ENCODE results near the gene KTN1.

Gene KTN1

GRCh38 chr14:55711175-55711811, 131.3 kb downstream of the KTN1 start:
- DNase-seq (ENCODE audit: low read depth) = no peak

DNA sequence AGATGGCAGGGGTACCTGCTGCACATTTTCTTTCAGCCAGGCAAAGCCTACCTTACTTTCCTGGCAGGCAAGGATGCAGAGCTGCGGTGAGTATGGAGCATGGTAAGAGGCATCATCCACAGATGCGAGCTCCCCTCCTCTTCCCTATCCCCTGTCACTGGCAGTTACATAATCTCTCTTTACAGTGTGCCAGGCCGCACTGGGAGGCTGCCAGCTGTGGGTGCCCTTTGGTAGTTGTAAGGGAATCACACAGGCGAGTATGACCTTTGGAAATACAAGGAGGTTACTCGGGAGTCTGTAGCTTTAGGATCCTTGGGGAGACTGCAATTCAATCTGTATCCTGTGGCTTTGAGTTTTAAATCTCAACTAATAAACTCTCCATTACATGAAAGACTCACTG, 132.5 kb downstream of the KTN1 start:
- no peak for DNase-seq (ENCODE audit: low read depth)

GRCh38 chr14:55713486-55713885, 133.5 kb downstream of the KTN1 start:
- DNase-seq (ENCODE audit: low read depth) = no peak

- DNase-seq (ENCODE audit: low read depth) = no peak
These were observed 135.9 kb downstream of the KTN1 start for GRCh38 chr14:55715889-55716288.

DNA sequence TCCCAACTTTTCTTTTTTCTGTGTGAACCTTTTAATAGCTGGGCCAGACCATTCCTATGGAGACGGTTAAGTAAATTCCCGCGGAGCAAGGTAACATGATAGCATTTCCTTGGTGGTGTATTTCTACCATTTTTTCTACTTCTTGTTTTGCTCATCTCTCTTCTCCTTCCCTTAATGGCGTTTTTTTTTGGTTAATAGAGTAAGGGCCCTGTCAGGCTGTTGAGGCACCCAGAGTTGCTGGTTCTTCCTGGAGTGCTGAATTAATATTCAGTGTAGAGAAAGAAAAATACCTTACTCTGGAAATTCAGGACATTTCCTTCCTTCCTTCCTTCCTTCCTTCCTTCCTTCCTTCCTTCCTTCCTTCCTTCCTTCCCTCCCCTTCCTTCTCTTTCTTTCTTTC, 137.6 kb downstream of the KTN1 start:
- no peak for DNase-seq (ENCODE audit: low read depth)

GRCh38 chr14:55718551-55718950, 138.5 kb downstream of the KTN1 start:
- DNase-seq (ENCODE audit: low read depth) = no peak

DNA sequence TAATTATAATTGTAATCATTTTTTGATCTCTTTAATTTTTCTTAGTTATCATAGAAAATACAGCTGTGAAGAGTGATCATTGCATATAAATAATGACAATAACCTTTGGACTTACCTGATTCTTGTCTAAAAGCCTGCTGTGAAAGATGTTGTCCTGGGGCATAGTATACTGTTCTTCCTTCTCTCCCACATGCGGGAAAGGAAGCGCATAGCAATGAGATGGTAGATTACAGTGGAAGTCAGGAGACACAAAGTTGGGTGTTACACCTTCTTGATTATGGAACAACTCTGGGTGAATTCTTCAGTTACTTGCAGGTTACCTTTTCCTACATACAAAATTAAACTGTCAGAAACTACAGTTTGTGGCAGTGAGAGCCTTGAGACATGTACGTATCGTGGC, 140.8 kb downstream of the KTN1 start:
- no peak for DNase-seq (ENCODE audit: low read depth)

- no peak for DNase-seq (ENCODE audit: low read depth)
These were observed 141.3 kb downstream of the KTN1 start for GRCh38 chr14:55721353-55721752.

GRCh38 chr14:55722054-55722453, 142.0 kb downstream of the KTN1 start:
- no peak for DNase-seq (ENCODE audit: low read depth)

DNA sequence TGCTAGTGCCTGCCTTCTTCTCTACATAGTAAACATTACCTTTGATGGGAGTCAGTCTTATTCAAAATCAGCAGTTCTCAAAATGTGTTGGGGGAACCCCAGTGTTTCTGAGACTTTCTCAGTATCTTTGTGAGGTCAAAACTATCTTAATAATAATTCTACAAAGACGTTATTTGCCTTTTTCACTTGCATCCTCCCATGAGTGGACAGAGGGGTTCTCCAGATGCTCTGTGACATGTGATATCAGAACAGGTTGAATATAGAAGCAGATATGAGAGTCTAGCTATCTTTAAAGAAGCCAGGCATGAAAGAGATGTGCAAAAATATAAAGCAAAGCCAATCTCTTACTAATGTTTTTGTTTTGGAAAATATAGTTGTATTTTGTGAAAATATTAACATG, 144.7 kb downstream of the KTN1 start:
- DNase-seq (ENCODE audit: low read depth) = no peak

- no peak for DNase-seq (ENCODE audit: low read depth)
These were observed 150.7 kb downstream of the KTN1 start for GRCh38 chr14:55730592-55731310.

GRCh38 chr14:55731311-55731872, 151.4 kb downstream of the KTN1 start:
- DNase-seq (ENCODE audit: low read depth) = no peak

DNA sequence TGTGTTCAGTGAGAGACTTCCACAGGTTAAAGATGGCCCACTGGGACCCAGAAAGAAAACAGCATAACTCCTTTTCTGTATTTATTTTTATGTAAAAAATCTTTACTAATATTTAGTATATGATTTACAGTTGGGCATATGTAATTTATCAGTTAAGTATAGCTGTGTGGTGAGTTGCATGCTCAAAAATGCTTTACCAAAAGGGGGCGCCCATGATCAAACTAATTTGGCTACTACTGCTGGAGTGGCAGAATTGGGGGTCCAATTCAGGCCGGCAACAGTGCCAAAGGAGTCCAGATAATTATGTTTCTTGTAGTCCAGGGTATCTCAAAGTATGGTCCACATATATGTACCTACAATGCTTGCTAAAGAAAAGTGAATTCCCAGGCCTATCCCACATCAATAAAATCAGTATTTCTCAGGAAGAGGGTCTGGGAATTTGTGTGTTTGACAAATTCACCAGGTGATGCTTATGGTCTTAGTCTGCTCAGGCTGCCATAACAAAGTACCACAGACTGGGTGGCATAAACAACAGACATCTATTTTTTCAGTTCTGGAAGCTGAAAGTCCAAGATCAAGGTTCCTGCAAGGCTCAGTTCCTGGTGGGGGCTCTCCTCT, 152.0 kb downstream of the KTN1 start:
- DNase-seq (ENCODE audit: low read depth) = peak; percentile 29

GRCh38 chr14:55733599-55733998, 153.6 kb downstream of the KTN1 start:
- DNase-seq (ENCODE audit: low read depth) = no peak
